HG02973 (cell line): ENCODE results near the gene CARS2.
"Not testable (repeated sequence)": the region's sequence is repeated elsewhere in the genome, so short reads cannot be mapped to it uniquely, and the experiment has no call there.

Source experiments
- ATAC-seq: cut with Tn5 transposase; IDR thresholded peaks from one replicate; pipeline ENCODE4 v1.9.1; 2021; ENCODE audit warnings: moderate library complexity; ENCODE audit not compliant: unreplicated experiment

CARS2 gene

DNA sequence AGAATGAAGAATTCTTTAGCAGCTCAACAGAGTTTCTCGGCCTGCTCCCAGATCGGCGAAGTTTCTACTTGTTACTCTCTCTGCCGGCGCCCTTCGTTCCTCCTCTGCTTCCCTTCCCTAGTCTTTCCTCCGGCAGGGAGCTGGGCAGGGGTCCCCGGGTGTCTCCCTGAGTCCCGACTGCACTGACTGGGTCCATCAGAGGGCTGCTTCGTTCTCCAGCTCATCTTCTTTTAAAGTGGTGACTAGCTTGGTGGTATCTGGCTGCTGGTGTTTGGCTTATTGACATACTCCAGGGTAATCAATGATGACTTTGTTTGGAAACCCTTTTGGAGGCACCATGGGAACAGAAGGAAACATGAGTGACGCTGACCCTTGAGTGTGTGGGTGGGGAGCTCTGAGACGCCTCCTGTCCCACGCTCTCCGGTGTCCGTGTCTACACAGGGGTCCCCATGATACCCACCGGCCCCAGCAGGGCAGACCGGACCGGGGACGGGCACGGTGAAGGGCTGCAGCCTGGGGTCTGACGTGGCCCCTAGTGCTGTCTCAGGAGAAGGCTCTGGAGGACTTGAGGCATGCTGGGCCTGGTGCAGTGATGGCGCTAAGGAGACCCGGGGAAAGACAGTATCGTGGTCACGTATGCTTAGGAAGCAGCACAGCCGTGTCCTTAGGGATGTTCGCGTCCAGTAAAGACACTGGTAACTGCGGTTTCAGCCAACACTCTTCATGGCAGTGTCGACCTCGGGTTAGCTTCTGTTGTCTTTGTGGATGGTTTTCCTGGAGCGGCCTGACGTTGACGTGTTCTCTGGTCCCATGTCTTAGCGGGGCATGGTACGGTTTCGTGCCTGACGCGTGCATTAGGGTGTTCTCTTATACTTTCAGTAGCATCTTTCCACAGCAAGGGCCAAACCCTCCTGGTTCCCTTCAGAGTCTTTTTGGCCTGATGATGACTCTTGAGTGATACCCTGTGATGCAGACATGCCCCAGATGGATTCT, 66.8 kb downstream of the CARS2 start:
- no peak for ATAC-seq

DNA sequence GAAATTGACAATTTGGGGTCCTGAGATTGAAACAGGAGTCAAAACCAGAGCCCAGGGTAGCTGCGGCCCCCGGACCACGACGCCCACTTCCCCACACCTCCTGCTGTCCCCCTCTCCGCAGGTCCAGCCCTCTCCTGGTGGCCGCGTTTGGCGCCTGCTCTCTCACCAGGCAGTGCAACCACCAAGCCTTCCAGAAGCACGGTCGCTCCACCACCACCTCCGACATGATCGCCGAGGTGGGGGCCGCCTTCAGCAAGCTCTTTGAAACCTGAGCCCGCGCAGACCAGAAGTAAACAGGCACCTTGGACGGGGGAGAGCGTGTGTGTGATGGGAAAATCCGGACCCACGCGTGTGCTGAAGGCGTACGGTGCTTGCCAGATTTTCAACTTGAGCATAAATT, 67.7 kb downstream of the CARS2 start:
- ATAC-seq, result no peak

DNA sequence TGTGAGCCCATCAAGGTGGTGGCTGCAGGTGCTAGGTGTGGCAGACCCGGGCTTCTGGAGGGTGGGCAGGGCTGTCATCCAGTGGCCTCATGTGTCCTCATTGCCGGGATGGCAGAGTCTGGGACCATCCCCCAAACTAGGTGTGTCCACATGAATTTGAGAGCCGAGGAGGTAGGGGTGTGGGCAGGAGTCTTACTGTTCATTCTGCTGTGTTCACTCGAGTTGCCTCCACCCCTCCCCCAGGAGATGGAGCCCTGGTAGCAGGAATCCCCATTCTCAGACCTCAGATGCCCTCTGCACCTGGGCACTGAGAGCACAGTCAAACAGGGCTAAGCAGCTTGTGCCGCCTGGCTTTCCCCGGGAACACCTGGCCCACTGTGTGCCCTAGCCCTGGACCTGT, 68.2 kb downstream of the CARS2 start:
- no peak for ATAC-seq

DNA sequence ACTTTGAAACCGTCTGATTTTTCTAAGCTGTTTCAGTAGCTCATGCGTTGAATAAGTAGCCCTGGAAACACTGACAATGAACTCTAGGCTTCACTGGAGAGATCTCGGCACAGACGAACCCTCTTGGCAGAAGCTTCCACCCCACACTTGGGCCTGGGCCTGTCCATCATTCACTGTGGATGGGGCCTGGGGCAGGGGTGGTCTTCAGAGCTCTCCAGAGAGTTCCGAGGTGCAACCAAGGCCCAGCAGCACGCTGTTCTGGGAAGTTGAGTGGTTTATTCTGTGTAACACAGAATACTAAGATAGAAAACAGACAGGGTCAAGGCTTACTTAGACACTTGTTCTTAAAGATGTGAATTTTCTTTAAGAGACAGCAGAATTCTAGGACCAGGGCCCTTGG, 68.6 kb downstream of the CARS2 start:
- ATAC-seq, result no peak

DNA sequence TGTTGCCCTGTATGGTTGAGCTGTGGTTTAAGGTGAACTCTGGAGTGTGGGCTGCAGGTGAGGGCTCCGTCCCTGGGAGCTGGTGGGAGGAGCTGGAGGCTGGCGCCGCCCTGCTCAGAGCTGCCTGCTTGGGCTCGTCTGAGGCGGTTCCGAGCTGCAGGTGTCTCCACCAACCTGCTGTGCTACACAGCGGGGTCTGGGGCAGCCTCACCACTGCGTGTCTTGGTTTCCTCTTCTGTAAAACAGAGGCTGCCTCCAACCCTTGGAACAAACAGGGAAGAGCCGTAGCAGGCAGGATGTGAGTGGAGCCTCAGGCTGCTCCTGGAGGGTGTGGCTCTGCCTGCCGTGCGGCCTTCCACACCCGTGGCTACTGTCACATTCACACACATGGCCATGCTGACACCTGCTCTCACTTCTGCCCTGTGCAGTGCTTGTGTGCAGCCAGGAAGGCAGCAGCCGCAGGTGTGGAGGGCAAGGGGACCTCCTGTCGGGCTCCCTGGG, 69.2 kb downstream of the CARS2 start:
- no peak for ATAC-seq

DNA sequence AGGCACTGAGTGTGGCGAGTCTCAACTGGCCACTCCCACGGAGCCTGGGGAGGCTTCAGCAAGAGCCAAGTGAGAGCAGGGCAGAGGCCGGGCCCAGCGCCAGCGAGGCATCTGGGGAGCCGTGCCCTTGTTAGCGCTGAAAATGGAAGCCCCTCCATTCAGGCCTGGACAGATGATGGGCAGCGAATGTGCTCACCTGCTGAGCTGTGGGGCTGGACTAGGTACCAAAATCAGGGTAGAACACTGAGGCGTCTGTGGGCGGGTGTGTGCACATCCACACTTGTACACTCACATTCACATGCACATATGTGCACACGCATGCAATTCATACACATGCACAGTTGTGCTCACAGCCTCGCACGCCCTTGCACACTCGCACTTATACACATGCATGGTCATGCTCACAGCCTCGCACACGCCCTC, 69.9 kb downstream of the CARS2 start:
- ATAC-seq, result no peak

DNA sequence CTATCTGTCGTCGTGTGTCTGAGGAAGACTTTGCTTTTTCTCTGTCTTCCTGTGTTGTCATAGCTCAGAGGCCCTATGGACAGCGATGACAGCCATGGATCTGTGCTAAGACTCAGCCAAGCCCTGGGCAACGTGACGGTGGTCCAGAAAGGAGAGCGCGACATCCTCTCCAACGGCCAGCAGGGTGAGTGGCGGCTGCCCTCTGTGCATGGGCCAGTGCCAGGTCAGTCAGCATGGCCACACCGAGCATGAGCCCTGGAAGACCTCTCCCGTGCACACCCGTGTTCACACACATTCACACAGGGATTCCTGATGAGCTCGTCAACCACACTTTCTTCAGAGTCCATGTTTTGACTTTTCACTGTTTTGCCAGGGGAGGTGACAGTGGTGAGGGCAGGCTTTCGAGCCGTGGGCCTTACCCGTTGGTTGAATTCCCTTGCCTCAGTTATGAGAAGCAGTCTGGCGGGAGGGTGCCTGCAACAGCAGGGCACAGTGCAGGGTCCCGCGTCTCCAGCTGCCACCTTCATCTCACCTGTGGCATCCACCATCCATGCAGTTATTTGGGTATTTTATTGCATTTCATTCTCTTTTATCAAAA, 70.4 kb downstream of the CARS2 start:
- ATAC-seq, result no peak

DNA sequence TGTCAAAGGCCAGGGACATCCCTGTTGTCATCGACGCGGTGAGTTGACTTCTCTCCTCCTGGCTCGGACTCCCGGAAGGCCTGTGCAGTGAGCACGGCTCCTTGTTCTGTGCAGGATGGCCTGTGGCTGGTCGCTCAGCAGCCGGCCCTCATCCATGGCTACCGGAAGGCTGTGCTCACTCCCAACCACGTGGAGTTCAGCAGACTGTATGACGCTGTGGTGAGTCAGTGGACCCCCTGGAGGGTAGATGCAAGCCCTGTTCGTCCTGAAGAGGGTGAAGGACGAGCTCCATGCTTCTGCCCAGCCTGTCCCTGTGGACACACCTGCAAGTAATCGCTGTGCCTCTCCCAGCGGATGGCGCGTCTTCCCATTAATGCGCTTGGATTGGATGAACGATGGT, 71.4 kb downstream of the CARS2 start:
- ATAC-seq, result no peak

DNA sequence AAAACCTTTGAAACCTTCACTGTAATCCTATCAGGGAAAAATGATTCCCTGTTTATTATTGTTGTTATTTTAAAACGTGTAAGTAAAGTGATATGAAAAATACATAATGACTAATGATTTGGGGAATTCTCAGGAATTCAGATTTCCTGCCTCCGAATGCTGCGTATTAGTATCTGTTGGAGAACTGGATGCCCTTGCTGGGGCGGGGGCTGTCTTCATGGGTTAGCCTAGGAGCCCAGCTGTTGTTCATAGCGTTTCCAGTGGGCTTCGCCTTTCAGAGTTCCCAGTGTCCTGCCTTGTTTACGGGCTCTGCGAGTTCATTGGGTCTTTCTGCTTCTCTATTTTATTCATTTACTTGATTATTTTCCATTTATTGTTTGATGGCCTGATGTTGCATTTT, 72.1 kb downstream of the CARS2 start:
- no peak for ATAC-seq

DNA sequence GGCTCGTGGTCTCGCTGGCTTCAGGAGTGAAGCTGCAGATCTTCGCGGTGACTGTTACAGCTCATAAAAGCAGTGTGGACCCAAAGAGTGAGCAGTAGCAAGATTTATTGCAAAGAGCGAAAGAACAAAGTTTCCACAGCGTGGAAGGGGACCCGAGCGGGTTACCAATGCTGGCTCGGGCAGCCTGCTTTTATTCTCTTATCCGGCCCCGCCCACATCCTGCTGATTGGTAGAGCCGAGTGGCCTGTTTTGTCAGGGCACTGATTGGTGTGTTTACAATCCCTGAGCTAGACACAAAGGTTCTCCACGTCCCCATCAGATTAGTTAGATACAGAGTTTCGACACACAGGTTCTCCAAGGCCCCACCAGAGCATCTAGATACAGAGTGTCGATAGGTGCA, 73.7 kb downstream of the CARS2 start:
- not testable (repeated sequence) for ATAC-seq

DNA sequence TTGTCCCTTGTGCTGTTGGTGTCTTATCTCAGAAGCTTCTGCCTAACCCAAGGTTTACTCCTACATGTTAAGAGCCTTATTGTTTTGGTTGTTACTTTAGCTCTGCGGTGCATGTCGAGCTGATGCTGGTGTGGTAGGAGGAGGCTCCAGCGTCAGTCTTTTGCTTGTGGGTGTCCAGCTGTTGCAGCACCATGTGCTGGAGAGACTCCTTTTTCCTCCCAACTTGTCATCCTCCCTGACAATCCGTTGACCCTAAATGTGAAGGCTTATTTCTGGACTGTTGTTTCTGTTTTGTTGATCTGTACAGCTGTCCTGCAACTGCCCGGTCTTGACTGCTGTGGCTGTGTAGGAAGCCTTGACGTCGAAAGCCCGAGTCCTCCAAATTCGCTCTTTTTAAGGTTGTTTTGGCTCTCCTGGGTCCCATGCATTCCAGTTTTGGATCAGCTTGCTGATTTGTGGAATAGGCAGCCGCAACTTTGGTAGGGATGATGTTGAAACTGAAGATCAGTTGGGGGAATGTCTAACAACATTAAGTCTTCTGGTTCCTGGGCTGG, 75.3 kb downstream of the CARS2 start:
- ATAC-seq, result no peak

DNA sequence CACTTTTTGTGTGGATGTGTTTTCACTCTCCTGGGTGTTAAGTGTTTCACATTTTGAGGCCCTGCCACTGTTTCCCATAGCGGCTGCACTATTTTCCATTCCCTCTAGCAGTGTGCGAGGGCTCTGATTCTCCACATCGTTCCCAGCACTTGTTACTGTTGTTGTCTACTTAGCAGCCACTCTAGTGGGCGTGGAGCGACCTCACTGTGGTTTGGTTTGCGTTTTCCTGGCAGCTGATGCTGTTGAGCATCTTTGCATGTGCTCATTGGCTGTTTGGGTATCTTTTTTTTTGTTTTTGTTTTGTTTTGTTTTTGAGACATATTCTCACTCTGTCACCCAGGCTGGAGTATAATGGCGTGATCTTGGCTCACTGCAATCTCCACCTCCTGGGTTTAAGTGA, 76.2 kb downstream of the CARS2 start:
- no peak for ATAC-seq

DNA sequence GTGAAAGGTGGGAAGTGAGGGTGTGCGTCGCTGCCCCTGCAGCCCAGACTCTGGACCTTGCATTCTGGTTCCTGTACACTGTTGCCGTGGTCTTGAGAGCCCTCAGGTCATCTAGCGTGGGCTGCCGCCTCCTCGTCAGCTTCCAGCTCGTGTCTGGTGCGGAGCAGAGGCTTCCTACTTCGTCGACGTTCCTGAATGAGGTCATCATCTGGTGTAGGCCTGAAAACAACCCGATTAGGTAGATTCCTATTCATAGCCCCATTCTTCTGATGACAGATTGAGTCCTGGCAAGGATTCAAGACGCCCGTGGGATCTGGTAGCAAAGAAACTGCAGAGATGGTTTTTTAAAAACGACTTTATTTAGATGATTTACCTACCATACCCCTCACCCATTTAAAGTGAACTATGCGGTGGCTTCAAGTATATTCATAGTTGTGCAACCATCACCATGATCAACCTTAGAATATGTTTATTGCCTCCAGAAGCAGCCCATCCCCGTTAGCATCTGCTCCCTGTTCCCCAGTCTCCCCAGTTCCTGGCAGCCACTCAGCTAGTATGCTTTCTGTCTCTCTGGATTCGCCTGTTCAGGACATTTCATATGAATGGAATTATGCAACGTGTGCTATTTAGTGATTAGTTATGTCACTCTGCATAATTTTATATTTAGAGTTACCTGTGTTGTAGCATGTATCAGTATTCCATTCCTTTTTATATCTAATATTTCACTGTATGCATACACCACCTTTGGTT, 76.8 kb downstream of the CARS2 start:
- ATAC-seq, result no peak

DNA sequence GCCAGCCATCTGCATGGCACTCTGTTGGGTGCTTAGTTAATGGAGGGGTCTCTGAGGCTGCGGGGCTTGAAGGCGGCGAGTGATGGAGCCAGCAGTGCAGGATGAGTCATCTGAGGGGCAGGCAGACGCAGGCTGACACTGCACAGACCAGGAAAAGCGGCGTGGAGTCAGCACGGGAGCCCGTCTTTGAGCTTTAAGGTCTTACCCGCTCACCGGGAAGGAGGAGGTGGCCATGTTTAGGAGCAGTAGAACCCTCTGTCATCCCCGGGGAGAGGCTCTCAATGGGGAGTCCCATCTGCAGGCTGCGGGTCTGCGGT, 77.5 kb downstream of the CARS2 start:
- no peak for ATAC-seq

DNA sequence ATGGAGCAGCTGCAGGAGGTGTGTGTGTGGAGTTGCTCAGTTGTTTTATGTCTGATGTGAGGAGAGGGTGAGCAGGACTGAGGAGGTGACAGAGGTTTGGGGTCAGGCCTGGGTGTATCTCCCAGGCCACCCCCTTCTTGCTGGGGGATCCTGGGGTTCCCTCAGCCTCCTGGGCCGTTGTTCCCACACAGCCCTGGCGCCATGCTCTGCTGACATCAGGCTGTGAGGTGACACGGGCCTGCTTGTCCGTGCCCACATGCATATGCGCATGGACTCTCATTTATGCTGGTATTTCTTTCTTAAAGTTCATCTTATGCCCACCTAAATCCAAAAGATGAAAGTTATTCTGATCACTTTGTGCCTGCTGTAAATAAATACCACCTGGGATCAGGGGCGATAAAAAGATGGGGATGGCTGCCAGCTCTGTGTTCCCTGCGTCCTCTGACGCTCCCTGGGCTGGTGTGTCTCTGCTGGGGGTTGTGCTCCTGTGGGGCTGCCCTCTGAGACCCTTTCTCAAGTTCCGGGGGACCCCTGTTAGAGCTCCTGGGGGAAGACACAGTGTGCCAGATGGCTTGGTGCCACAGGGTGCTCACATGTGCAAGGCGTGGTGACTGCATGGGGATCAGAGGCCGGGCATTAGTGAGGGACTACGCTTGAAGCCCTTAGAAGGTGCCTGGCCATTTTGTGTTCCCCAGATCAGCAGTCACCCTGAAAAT, 78.0 kb downstream of the CARS2 start:
- no peak for ATAC-seq

DNA sequence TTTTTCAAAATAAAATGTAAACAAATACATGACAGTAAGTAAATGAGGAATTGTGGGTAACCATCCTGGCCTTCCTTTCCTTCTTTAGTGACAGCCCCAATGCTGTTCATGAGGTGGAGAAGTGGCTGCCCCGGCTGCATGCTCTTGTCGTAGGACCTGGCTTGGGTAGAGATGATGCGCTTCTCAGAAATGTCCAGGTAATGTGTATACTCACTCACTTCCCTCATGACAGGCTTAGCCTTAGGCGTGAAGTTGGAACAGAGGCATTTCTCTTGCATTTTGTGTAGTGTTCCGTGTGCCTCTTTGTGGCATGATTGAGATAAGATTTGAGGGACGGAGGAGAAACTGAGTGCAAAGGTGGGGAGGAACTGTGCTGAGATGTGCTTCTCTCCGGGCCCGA, 78.6 kb downstream of the CARS2 start:
- no peak for ATAC-seq

DNA sequence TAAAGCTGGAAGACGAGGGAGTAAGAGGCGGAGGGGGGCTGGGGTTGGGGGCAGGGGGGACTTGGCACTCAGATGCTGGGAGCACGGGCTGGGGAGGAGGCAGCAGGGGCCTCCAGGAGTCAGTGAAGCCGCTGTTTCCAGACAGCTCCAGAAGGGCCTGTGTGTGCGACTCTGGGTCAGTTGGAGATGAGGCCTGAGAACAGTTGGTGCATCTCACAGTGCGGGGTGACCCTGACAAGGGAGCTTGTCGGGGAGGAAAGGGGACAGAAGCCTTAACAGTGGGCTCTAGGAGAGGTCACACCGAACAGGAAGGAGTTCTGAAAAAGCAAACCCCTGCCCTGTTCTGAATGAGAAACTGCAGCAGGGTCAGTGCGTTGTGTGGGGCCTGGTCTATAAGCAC, 79.4 kb downstream of the CARS2 start:
- no peak for ATAC-seq

DNA sequence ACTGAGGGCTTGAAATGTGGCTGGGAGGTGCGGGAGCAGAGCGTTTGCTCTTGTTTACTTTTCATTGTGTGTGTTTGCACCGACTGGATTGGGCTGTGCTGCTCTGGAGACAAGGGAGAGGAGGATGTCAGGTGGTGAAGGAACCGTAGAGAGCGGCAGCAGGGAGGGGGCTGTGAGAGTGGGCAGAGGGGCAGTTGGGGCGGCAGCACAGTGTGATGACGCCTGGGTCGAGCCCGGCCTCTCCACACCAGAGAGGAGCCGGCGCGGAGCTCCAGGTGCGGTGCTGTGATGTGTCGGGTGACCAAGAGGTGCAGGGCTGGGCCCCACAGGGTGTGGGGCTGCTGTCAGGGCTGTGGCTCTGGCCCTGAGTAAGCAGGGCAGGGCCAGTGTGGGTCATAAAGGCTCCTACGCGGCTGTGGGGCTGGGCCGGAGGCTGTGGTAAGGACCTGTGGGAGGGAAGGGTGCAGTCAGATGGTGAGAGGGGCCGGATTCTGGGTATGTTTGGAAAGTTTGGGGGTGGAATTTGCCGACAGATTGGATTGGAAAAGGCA, 80.1 kb downstream of the CARS2 start:
- no peak for ATAC-seq

DNA sequence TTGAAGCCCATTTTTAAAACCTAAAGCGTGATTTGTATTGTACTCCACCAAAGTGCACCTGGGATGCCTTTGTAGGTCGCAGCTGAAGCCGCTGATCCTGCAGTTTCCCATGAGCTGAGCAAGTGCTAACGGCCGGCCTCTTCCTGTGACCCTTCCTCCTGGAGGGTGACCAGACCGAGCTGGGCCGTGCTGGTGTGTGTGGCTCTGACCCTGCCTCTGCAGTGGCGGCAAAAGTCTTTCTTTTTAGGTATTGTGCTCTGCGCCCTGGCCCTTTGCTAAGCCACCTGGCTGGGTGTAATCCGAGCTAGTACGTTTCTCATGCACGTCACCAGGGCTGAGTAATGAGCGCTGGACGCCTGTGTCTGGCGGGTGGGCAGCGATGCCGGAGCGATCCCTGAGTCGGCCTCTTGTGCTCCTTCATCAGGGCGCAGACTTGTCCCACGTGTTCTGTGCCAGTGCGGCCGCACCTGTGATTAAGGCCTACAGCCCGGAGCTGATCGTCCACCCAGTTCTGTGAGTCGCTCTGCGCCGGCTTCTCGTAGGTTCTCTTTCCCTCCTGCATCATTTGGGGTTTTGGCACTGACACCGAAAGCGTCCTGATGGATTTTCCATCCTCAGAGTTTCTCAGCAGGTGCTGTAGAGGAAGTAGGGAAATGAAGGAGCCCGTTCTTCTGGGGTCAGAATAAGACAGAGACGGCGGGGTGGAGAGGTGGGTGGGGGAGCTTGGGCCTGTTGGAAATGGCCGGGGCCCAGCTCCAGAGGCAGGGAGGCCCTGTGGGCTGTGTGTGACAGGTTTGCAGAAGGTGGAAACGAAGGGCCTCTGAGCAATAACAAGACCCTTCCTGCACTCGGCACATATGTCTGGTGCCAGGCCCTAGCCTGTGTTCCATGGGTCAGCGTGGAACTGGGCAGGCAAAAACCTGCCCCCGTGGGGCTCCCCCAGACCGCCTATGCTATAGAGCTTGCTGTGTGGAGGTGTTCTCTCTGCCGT, 80.9 kb downstream of the CARS2 start:
- ATAC-seq, result no peak
